SK-N-SH (cell line): Measurements from ENCODE around the gene SPATA12.

Source experiments
- EP300 ChIP-seq, 2 experiments: IDR thresholded peaks; 2 replicates each; pipeline versions ENCODE4 v1.4.0 to v1.6.1; 2012; ENCODE audit warnings: borderline replicate concordance in 1 of 2, low read depth in 1 of 2, low read length in 1 of 2
- POLR2AphosphoS5 ChIP-seq: IDR thresholded peaks from 2 replicates; pipeline ENCODE4 v1.6.1; 2012; ENCODE audit warnings: low read depth, low read length

GRCh38 chr3:57110798-57111197 is 50.3 kb downstream of the SPATA12 start:
- TF ChIP-seq EP300 (IDR thresholded peaks at IDR 0.05; ENCODE audit: borderline replicate concordance in 1 of 2, low read depth in 1 of 2, low read length in 1 of 2) (no peak), POLR2AphosphoS5 (no peak)
